ENCODE measurements around the gene ANO9.

Gene ANO9

DNA sequence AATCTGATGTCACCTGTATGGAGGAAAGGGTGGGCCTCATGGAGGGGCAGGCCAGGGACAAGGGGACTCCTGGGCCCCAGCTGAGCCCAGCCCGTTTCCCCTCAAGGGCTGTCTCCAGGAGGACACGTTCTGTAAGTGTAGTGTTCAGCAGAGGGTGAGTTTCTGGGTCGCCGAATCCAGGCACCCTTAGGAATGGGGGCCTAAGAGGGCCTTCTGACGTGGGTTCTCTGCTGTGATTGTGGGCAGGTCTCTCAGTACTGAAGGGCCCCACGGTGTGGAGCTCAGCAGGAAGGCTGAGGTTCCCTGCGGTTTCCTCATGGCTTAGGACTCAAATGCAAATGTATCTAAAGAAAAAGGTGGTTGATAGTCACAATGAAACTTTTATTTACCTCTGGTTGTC lies 14.7 kb upstream of the ANO9 start:
- TF ChIP-seq, protein P1, sequence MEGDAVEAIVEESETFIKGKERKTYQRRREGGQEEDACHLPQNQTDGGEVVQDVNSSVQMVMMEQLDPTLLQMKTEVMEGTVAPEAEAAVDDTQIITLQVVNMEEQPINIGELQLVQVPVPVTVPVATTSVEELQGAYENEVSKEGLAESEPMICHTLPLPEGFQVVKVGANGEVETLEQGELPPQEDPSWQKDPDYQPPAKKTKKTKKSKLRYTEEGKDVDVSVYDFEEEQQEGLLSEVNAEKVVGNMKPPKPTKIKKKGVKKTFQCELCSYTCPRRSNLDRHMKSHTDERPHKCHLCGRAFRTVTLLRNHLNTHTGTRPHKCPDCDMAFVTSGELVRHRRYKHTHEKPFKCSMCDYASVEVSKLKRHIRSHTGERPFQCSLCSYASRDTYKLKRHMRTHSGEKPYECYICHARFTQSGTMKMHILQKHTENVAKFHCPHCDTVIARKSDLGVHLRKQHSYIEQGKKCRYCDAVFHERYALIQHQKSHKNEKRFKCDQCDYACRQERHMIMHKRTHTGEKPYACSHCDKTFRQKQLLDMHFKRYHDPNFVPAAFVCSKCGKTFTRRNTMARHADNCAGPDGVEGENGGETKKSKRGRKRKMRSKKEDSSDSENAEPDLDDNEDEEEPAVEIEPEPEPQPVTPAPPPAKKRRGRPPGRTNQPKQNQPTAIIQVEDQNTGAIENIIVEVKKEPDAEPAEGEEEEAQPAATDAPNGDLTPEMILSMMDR (IDR thresholded peaks at IDR 0.05; ENCODE audit: low read depth, low read length, missing control alignments), result no peak
- H3K4me3 ChIP-seq (ENCODE audit: low read depth, low read length), result no peak overlapping the region

DNA sequence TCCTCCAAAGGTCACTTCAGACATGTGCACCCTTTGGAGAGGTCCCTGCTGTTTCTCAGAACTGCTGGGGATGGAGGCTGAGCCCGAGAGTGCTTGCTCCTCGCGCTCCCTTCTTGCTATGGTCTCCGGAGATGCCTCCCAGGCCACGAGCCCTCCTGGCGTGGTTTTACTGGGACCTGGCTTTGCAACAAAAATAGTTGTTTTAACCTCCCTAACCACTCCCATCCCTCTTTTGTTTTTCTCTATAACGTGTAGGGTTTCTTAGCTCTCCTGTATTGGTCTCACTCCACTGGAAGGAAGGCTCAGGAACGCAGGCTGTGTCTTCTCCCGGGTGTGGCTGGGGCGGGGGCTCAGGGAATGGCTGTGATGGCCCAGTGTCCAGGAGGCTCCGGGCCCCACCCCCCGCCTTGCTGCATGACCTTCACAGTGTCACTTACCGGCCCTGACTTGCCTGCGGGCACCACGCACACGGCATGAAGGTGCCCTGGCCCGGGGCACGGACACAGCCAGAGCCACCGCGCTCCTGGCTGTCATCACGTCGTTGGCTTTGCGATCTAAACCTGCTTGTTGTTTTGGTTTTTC lies 13.8 kb upstream of the ANO9 start:
- DNase-seq (ENCODE audit: low read depth), result no peak
- TF ChIP-seq, protein P1 (IDR thresholded peaks at IDR 0.05; ENCODE audit: low read depth, low read length, missing control alignments), result no peak
- H3K4me3 ChIP-seq (ENCODE audit: low read depth, low read length), result no peak overlapping the region

More for the DNA sequence above, 14.7 kb upstream of the ANO9 start:
- DNase-seq (ENCODE audit: low read depth), result peak; percentile 51

GRCh38 chr11:454801-455565 lies 13.2 kb upstream of the ANO9 start:
- no peak overlapping the region for H3K4me3 ChIP-seq (ENCODE audit: low read depth, low read length)
- no peak for DNase-seq (ENCODE audit: low read depth)
- TF ChIP-seq, protein P1 (IDR thresholded peaks at IDR 0.05; ENCODE audit: low read depth, low read length, missing control alignments), result no peak

DNA sequence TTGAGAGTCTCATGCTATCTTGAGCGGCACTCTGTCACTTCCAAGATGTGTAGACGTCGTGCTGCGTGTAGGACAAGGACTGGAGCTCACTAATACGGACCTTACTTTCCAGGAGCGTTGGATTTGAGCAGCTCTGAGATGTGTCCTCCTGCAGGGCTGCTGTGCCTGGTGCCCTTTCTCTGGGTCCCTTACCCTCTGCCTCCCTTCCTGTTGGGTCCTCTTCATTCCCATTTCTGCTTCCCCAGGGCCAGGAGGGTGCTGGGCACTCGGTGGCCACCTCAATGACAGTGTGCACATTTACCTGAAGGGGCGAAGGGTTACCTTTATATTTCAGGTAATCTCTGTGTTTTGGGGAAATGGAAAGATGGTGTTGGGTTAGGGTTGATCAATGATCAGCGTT lies 12.2 kb upstream of the ANO9 start:
- TF ChIP-seq, protein P1 (IDR thresholded peaks at IDR 0.05; ENCODE audit: low read depth, low read length, missing control alignments), result no peak
- H3K4me3 ChIP-seq (ENCODE audit: low read depth, low read length), result no peak overlapping the region
- no peak for DNase-seq (ENCODE audit: low read depth)

DNA sequence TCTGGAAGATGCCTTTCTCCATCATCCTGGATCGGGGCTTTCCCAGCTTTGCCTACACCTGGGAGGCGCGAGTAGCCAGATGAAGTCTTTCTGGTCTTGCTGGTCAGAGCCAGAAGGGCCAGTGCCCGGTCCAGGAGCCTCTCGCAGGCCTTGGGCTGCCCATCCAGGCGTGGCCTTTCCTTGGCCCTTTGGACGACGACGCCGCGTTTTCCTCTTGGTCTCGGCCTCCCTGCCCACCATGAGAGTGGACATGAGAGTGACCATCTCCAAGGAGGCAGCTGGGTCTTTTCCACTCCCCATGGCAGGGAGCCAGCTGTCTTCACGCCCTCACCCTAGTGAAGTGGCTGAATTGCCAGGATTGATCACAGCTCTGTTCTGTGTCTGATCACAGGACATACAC lies 11.8 kb upstream of the ANO9 start:
- TF ChIP-seq, protein P1 (IDR thresholded peaks at IDR 0.05; ENCODE audit: low read depth, low read length, missing control alignments), result no peak
- H3K4me3 ChIP-seq (ENCODE audit: low read depth, low read length), result no peak overlapping the region
- no peak for DNase-seq (ENCODE audit: low read depth)

- TF ChIP-seq, protein P1 (IDR thresholded peaks at IDR 0.05; ENCODE audit: low read depth, low read length, missing control alignments), result no peak
- H3K4me3 ChIP-seq (ENCODE audit: low read depth, low read length), result no peak overlapping the region
- DNase-seq (ENCODE audit: low read depth), result no peak
These were observed 11.2 kb upstream of the ANO9 start for GRCh38 chr11:452916-453527.
